Small intestine (tissue), 16 donors: ENCODE data around the gene TUSC7. TPM values are rescaled to one million over a fixed set of nuclear protein-coding genes. Genes with fewer than 3 reads are reported as not detected.

Experiments used
- DNase-seq, 2 donors: peaks; one replicate each; pipeline versions ENCODE4 v3.0.0 to v3.0.0-alpha.2; 2013
- FAIRE-seq: peaks from 2 replicates; lab custom pipeline; 2012; peaks lifted over from hg19 to GRCh38; lab: Jason Lieb, UNC
- H3K27ac ChIP-seq, 3 donors: one replicate each; pipeline ENCODE4 v1.5.1; 2013; ENCODE audit warnings: low read length in 2 of 3, mild to moderate bottlenecking in 2 of 3, control low read depth in 1 of 3, inconsistent platforms in 1 of 3, low read depth in 1 of 3, moderate library complexity in 1 of 3
- H3K27me3 ChIP-seq, 3 donors: one replicate each; pipeline ENCODE4 v1.6.1; 2013; ENCODE audit warnings: low read length in 3 of 3, inconsistent platforms in 1 of 3; ENCODE audit not compliant: control insufficient read depth in 3 of 3, insufficient read depth in 3 of 3
- H3K36me3 ChIP-seq, 3 donors: one replicate each; pipeline ENCODE4 v1.6.1; 2013; ENCODE audit warnings: low read length in 3 of 3, inconsistent platforms in 1 of 3, low read depth in 1 of 3, mild to moderate bottlenecking in 1 of 3, moderate library complexity in 1 of 3; ENCODE audit not compliant: control insufficient read depth in 3 of 3, insufficient read depth in 2 of 3
- H3K4me1 ChIP-seq, 3 donors: one replicate each; pipeline ENCODE4 v1.6.1; 2013; ENCODE audit warnings: low read length in 2 of 3, inconsistent platforms in 1 of 3, low read depth in 1 of 3, mild to moderate bottlenecking in 1 of 3, moderate library complexity in 1 of 3; ENCODE audit not compliant: control insufficient read depth in 3 of 3, insufficient read depth in 2 of 3
- H3K4me3 ChIP-seq, 3 donors: one replicate each; pipeline ENCODE4 v1.5.1; 2013; ENCODE audit warnings: low read length in 3 of 3, control low read depth in 1 of 3, inconsistent platforms in 1 of 3, low read depth in 1 of 3, mild to moderate bottlenecking in 1 of 3, moderate library complexity in 1 of 3
- H3K9me3 ChIP-seq, 2 donors: one replicate each; pipeline ENCODE4 v1.6.1; 2013; ENCODE audit warnings: low read depth in 1 of 2, low read length in 1 of 2; ENCODE audit not compliant: control insufficient read depth in 2 of 2, insufficient read depth in 1 of 2
- WGBS, 3 donors: extraction: QIAGEN DNeasy Blood & Tissue Kit; methylation state at CpG; one replicate each; pipeline ENCODE4 v1.1.7; 2013; 5-methylcytosine and 5-hydroxymethylcytosine counted together
- long read RNA-seq, 10 donors: transcript quantifications; one replicate each; lab custom pipeline, GENCODE V29; 2026
- polyA plus RNA-seq, 4 donors: library from polyadenylated mRNA; stranded (reverse) in 3 of 4; unstranded in 1 of 4; fragments of 200-250 nt in 3 of 4; fragments of 120-200 nt in 1 of 4; gene quantifications; one replicate each; pipeline versions ENCODE4 v1.2.1 to v1.2.3, GENCODE V29; 2013
- donor health status: healthy with polysubstance abuse.
- donor health status: control.
- donor health status: control.
- donor health status: Bipolar disorder and iron deficiency.
- donor health status: healthy.

Gene TUSC7
- polyA plus RNA-seq = not detected
- long read RNA-seq, donor 1 = 0 reads
- long read RNA-seq, donor 2 = 0 reads
- long read RNA-seq, donor 3 = 0 reads
- long read RNA-seq, donor 4 = 0 reads
- long read RNA-seq, donor 5 = 0 reads
- long read RNA-seq, donor 6 = 0 reads
- long read RNA-seq, donor 7 = 0 reads
- long read RNA-seq, donor 8 = 0 reads
- long read RNA-seq, donor 9 = 0 reads
- long read RNA-seq, donor 10 = 0 reads

GRCh38 chr3:116709479-116709878 is at the start of gene TUSC7:
Gene TUSC7 (plus strand): TSS chr3:116709779.
- Histone ChIP-seq H3K9me3 (no peaks in the 10 kb centered on the region), H3K36me3 (no peaks in the 10 kb centered on the region), H3K4me3 (no peak within 1 kb of the TSS), H3K4me1 (no peaks in the 10 kb centered on the region), H3K27ac (no peak within 1 kb of the TSS), H3K27me3 (no peaks in the 10 kb centered on the region)
- FAIRE-seq (no peak), DNase-seq (no peak)
- WGBS, 3 donors = 62 to 85% (median 70%) methylated on average over 4 of the region's 4 CpGs

- Histone ChIP-seq H3K27ac (no peak overlapping the region), H3K36me3 (no peaks in the 10 kb centered on the region), H3K27me3 (no peaks in the 10 kb centered on the region), H3K4me1 (no peaks in the 10 kb centered on the region), H3K4me3 (no peak overlapping the region), H3K9me3 (no peaks in the 10 kb centered on the region)
- DNase-seq = no peak
- FAIRE-seq = no peak
- WGBS, 3 donors = 67 to 84% (median 77%) methylated on average over 1 of the region's 1 CpG
These were observed 48.4 kb upstream of the TUSC7 start for GRCh38 chr3:116661196-116661595.

GRCh38 chr3:116663161-116664110 is 46.1 kb upstream of the TUSC7 start:
- FAIRE-seq = no peak
- Histone ChIP-seq H3K27ac (no peak overlapping the region), H3K9me3 (no peaks in the 10 kb centered on the region), H3K4me3 (no peak overlapping the region), H3K36me3 (no peaks in the 10 kb centered on the region), H3K27me3 (no peaks in the 10 kb centered on the region), H3K4me1 (no peaks in the 10 kb centered on the region)
- 47 to 55% (median 53%) methylated on average over 8 of the region's 8 CpGs for WGBS, 3 donors
- no peak for DNase-seq

- H3K27me3 ChIP-seq = no peaks in the 10 kb centered on the region
- H3K4me3 ChIP-seq = no peak overlapping the region
- H3K27ac ChIP-seq = no peak overlapping the region
- H3K9me3 ChIP-seq = no peaks in the 10 kb centered on the region
- DNase-seq (no peak), FAIRE-seq (no peak)
- no peaks in the 10 kb centered on the region for H3K36me3 ChIP-seq
- H3K4me1 ChIP-seq = no peaks in the 10 kb centered on the region
These were observed 42.3 kb upstream of the TUSC7 start for GRCh38 chr3:116667324-116667723.

- H3K9me3 ChIP-seq = no peaks in the 10 kb centered on the region
- no peaks in the 10 kb centered on the region for H3K36me3 ChIP-seq
- H3K4me1 ChIP-seq = no peaks in the 10 kb centered on the region
- FAIRE-seq (no peak), DNase-seq (no peak)
- 82 to 88% (median 86%) methylated on average over 1 of the region's 1 CpG for WGBS, 3 donors
- no peaks in the 10 kb centered on the region for H3K27me3 ChIP-seq
- H3K27ac ChIP-seq = no peak overlapping the region
- no peak overlapping the region for H3K4me3 ChIP-seq
These were observed 41.8 kb upstream of the TUSC7 start for GRCh38 chr3:116667791-116668190.

- Histone ChIP-seq H3K27me3 (no peaks in the 10 kb centered on the region), H3K4me3 (no peak overlapping the region), H3K36me3 (no peaks in the 10 kb centered on the region), H3K9me3 (no peaks in the 10 kb centered on the region), H3K4me1 (no peaks in the 10 kb centered on the region), H3K27ac (no peak overlapping the region)
- no peak for DNase-seq
- FAIRE-seq = no peak
- WGBS, 3 donors = 52 to 67% (median 65%) methylated on average over 3 of the region's 3 CpGs
These were observed 40.0 kb upstream of the TUSC7 start for GRCh38 chr3:116669576-116669975.

- FAIRE-seq (no peak), DNase-seq (no peak)
- H3K9me3 ChIP-seq = no peaks in the 10 kb centered on the region
- no peak overlapping the region for H3K4me3 ChIP-seq
- no peaks in the 10 kb centered on the region for H3K4me1 ChIP-seq
- no peak overlapping the region for H3K27ac ChIP-seq
- 46 to 70% (median 60%) methylated on average over 1 of the region's 1 CpG for WGBS, 3 donors
- no peaks in the 10 kb centered on the region for H3K27me3 ChIP-seq
- no peaks in the 10 kb centered on the region for H3K36me3 ChIP-seq
These were observed 38.4 kb upstream of the TUSC7 start for GRCh38 chr3:116671151-116671550.

GRCh38 chr3:116678853-116679252 is 30.7 kb upstream of the TUSC7 start:
- DNase-seq (no peak), FAIRE-seq (no peak)
- Histone ChIP-seq H3K4me3 (no peak overlapping the region), H3K27me3 (no peaks in the 10 kb centered on the region), H3K27ac (no peak overlapping the region), H3K4me1 (no peaks in the 10 kb centered on the region), H3K36me3 (no peaks in the 10 kb centered on the region), H3K9me3 (no peaks in the 10 kb centered on the region)
- WGBS, 3 donors = 55 to 71% (median 69%) methylated on average over 13 of the region's 13 CpGs
